T-helper 1 cell (primary cell): Measurements from ENCODE around the gene SSX2.
"Not testable (repeated sequence)": the region's sequence is repeated elsewhere in the genome, so short reads cannot be mapped to it uniquely, and the experiment has no call there.

ENCODE experiments used
- DNase-seq, 5 donors: peaks; one replicate each; pipeline ENCODE4 v3.0.0-alpha.2; 2012 to 2020
- total RNA-seq, 4 donors: gene quantifications; one replicate each; lab custom pipeline; 2026; lab: John Stamatoyannopoulos, UW

SSX2 gene
- total RNA-seq, result 0 reads per million in 4 donors

GRCh38 chrX:52707078-52707477, at the start of gene SSX2:
SSX2 (minus strand) TSS chrX:52707178; CDS start chrX:52705749, 1,429 bp downstream.
- not testable (repeated sequence) for DNase-seq

- DNase-seq, result not testable (repeated sequence)
These were observed 44.0 kb upstream of the SSX2 start, which contains the start of gene SSX2B for GRCh38 chrX:52750952-52751351. SSX2B (plus strand) TSS chrX:52751252; CDS start chrX:52752681, 1,429 bp downstream.

- not testable (repeated sequence) for DNase-seq
These were observed 14.9 kb downstream of the SSX2 start for GRCh38 chrX:52692034-52692433.

GRCh38 chrX:52662218-52662617, 44.8 kb downstream of the SSX2 start:
- not testable (repeated sequence) for DNase-seq

GRCh38 chrX:52655475-52655874, 51.5 kb downstream of the SSX2 start:
- not testable (repeated sequence) for DNase-seq

- not testable (repeated sequence) for DNase-seq
These were observed 52.2 kb downstream of the SSX2 start, which contains the start of gene SSX7 for GRCh38 chrX:52654800-52655199. SSX7 (minus strand) TSS chrX:52654900; CDS start chrX:52653472, 1,428 bp downstream.

- not testable (repeated sequence) for DNase-seq
These were observed 56.3 kb downstream of the SSX2 start for GRCh38 chrX:52650676-52651075.

- DNase-seq, result not testable (repeated sequence)
These were observed 58.0 kb downstream of the SSX2 start for GRCh38 chrX:52648956-52649355.
